ENCODE data around the gene TNS1. TPM values are rescaled to one million over a fixed set of nuclear protein-coding genes. Genes with fewer than 3 reads are reported as not detected.

TNS1 gene
- total and polyA plus RNA-seq, 9 of the 15 experiments (the other 6 are each of a cell fraction or from before 2014, with no cell fraction given), result 0.13 to 2.7 (median 0.77) TPM

GRCh38 chr2:217751192-217751591 is 251.6 kb downstream of the TNS1 start:
- Histone ChIP-seq H3K9me3 (replicated peaks; ENCODE audit: control insufficient read depth, insufficient read depth, low read depth, low read length) (no peaks in the 10 kb centered on the region), H3K27ac (ENCODE audit: extremely low read depth, low read depth, low read length) (no peak overlapping the region), H3K4me3 (no peak overlapping the region), H2AFZ (ENCODE audit: low read depth, low read length) (no peak overlapping the region), H3K4me1 (replicated peaks in 1 of 2; ENCODE audit: control insufficient read depth in 2 of 2, insufficient read depth in 2 of 2, low read length in 2 of 2) (peaks cover 0 to under 1% of the 10 kb centered on the region in 2 experiments; a peak in 1 of 5 replicates), H3K79me2 (ENCODE audit: control insufficient read depth, insufficient read depth, low read length) (no peaks in the 10 kb centered on the region), H3K9me1 (ENCODE audit: control insufficient read depth, insufficient read depth, low read length) (no peaks in the 10 kb centered on the region), H3K9ac (ENCODE audit: insufficient read depth in 1 of 2, low read depth in 2 of 2, low read length in 2 of 2) (no peak overlapping the region), H3K4me2 (ENCODE audit: insufficient read depth, low read length) (no peak overlapping the region), H3K36me3 (ENCODE audit: control insufficient read depth, insufficient read depth, low read length) (no peaks in the 10 kb centered on the region), H3K27me3 (ENCODE audit: control insufficient read depth in 2 of 2, insufficient read depth in 2 of 2, low read length in 2 of 2) (peaks cover 0 to 10% of the 10 kb centered on the region in 2 experiments; a peak in 2 of 5 replicates), H4K20me1 (replicated peaks; ENCODE audit: control insufficient read depth, insufficient read depth, low read length) (no peaks in the 10 kb centered on the region)
- in situ Hi-C loops (cut with MboI), result no loop called here
- no TSS peak for BruUV-seq (replicated peaks)
- POLR2A ChIA-PET, result no interaction called here
- FAIRE-seq, result no peak
- no peak for ATAC-seq
- WGBS (ENCODE audit: insufficient coverage, low coverage, missing lambda C conversion rate), result 4% methylated on average over 3 of the region's 7 CpGs
- intact Hi-C loops (cut with micrococcal nuclease), result loop anchor here (10.0 kb wide), 1 partner anchor 96 kb away; no protein-coding TSS in a partner anchor
- TF ChIP-seq NFXL1 (CRISPR knock-in tag; IDR thresholded peaks at IDR 0.05) (no peak), GTF3C2 (IDR thresholded peaks at IDR 0.05; ENCODE audit: borderline replicate concordance, extremely low read depth, insufficient read length) (no peak), CHAMP1 (IDR thresholded peaks at IDR 0.05) (no peak), ILF3 (IDR thresholded peaks at IDR 0.05; ENCODE audit: borderline replicate concordance) (no peak), ATF2 (CRISPR knock-in tag; IDR thresholded peaks at IDR 0.05) (no peak), NCOA6 (IDR thresholded peaks at IDR 0.05) (no peak), PHB (CRISPR knock-in tag; IDR thresholded peaks at IDR 0.05) (no peak), MCM7 (IDR thresholded peaks at IDR 0.05) (no peak), PRMT5 (CRISPR knock-in tag; IDR thresholded peaks at IDR 0.05) (no peak), HEY1 (CRISPR knock-in tag; IDR thresholded peaks at IDR 0.05; ENCODE audit: borderline replicate concordance) (no peak), FOXA1 (IDR thresholded peaks at IDR 0.05; ENCODE audit: borderline replicate concordance) (no peak), TRIM28 (IDR thresholded peaks at IDR 0.05) (no peak)
- no peak for DNase-seq (ENCODE audit: extremely low read depth in 1 of 4, low spot score in 3 of 4)
- CTCF ChIA-PET (ENCODE audit: low intra/inter-chr PET ratio), result no interaction called here

Measured in K562 (cell line).